Lower leg skin (tissue), 3 donors: ENCODE measurements around the gene ELOVL3.

Source experiments
- POLR2A ChIP-seq, 2 donors: fragments of 450-650 bp; IDR thresholded peaks; one replicate each; pipeline ENCODE4 v1.6.1; 2016 to 2017; ENCODE audit warnings: antibody characterized with exemption in 2 of 2, mild to moderate bottlenecking in 1 of 2, moderate library complexity in 1 of 2
- TF ChIP-seq, protein P1 (sequence below), 3 donors: fragments of 450-650 bp; IDR thresholded peaks; one replicate each; pipeline ENCODE4 v1.5.1; 2016; ENCODE audit warnings: antibody characterized with exemption in 3 of 3, mild to moderate bottlenecking in 3 of 3, moderate library complexity in 2 of 3

DNA sequence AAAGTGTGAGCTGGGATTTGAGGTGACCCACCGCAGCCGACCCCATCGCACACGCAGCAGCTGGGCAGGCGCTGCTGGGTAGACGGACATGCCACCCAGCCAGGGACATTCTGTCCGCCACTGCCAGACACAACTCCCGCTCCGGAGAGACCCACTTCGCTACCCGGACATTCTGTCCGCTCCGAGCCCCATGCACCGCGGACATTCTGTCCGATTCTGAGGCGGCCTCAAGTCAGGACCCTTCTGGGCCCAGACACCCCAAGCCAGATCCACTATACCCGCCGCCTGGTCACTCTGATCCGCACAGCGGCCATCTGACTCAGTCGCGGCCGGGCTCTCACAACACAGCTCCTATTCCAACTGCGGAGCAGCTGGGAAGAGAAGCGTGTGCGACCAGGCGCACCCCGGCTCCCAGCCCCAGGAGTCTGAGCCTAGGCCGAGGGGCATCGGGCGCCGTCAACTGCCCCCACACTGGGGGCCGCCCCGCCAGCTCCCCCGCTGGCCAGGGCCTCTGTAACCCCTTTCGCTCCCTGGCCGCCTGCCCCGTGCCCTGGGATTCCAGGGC is 14.4 kb downstream of the ELOVL3 start:
- TF ChIP-seq, protein P1, sequence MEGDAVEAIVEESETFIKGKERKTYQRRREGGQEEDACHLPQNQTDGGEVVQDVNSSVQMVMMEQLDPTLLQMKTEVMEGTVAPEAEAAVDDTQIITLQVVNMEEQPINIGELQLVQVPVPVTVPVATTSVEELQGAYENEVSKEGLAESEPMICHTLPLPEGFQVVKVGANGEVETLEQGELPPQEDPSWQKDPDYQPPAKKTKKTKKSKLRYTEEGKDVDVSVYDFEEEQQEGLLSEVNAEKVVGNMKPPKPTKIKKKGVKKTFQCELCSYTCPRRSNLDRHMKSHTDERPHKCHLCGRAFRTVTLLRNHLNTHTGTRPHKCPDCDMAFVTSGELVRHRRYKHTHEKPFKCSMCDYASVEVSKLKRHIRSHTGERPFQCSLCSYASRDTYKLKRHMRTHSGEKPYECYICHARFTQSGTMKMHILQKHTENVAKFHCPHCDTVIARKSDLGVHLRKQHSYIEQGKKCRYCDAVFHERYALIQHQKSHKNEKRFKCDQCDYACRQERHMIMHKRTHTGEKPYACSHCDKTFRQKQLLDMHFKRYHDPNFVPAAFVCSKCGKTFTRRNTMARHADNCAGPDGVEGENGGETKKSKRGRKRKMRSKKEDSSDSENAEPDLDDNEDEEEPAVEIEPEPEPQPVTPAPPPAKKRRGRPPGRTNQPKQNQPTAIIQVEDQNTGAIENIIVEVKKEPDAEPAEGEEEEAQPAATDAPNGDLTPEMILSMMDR (IDR thresholded peaks at IDR 0.05) = no peak
- TF ChIP-seq POLR2A (IDR thresholded peaks at IDR 0.05) = no peak
